Spleen (tissue), 11 donors: Measurements from ENCODE around the gene PKD1L1. TPM values are rescaled to one million over a fixed set of nuclear protein-coding genes. Genes with fewer than 3 reads are reported as not detected.

ENCODE experiments used
- DNase-seq: peaks from one replicate; pipeline ENCODE4 v3.0.0-alpha.2; 2020
- H3K27ac ChIP-seq, 8 donors: fragments of 200-600 bp; sonication (generic) in 7 of 8; 1 replicate in 4 of 8; 2 replicates in 4 of 8; pipeline versions ENCODE4 v1.5.0 to v1.8.0; 2016 to 2021; ENCODE audit warnings: inconsistent platforms in 4 of 8, mild to moderate bottlenecking in 4 of 8, moderate library complexity in 1 of 8
- H3K27me3 ChIP-seq, 7 donors: fragments of 200-600 bp; sonication (generic) in 6 of 7; replicated peaks in 1 of 7; 1 replicate in 4 of 7; 2 replicates in 3 of 7; pipeline versions ENCODE4 v1.5.0 to v1.8.0; 2016 to 2021; ENCODE audit warnings: inconsistent platforms in 3 of 7, mild to moderate bottlenecking in 1 of 7
- H3K36me3 ChIP-seq, 6 donors: fragments of 200-600 bp; sonication (generic) in 5 of 6; 1 replicate in 4 of 6; 2 replicates in 2 of 6; pipeline versions ENCODE4 v1.5.0 to v1.8.0; 2016 to 2021; ENCODE audit warnings: inconsistent platforms in 2 of 6
- H3K4me1 ChIP-seq, 6 donors: fragments of 200-600 bp; sonication (generic) in 5 of 6; 1 replicate in 3 of 6; 2 replicates in 3 of 6; pipeline versions ENCODE4 v1.5.0 to v1.8.0; 2016 to 2021; ENCODE audit warnings: inconsistent platforms in 3 of 6
- H3K4me3 ChIP-seq, 8 donors: fragments of 200-600 bp; sonication (generic) in 7 of 8; 1 replicate in 4 of 8; 2 replicates in 4 of 8; pipeline versions ENCODE4 v1.5.0 to v1.8.0; 2016 to 2021; ENCODE audit warnings: inconsistent platforms in 4 of 8, mild to moderate bottlenecking in 4 of 8, moderate library complexity in 2 of 8
- H3K9me3 ChIP-seq, 8 donors: fragments of 200-600 bp; sonication (generic) in 7 of 8; 1 replicate in 4 of 8; 2 replicates in 4 of 8; pipeline versions ENCODE4 v1.5.0 to v1.8.0; 2016 to 2021; ENCODE audit warnings: inconsistent platforms in 4 of 8
- POLR2A ChIP-seq, 3 donors: fragments of 450-650 bp; IDR thresholded peaks; one replicate each; pipeline ENCODE4 v1.5.1; 2017; ENCODE audit warnings: antibody characterized with exemption in 3 of 3, mild to moderate bottlenecking in 1 of 3
- POLR2AphosphoS5 ChIP-seq, 3 donors: sonication (generic); formaldehyde crosslinking; IDR thresholded peaks; one replicate each; pipeline ENCODE4 v1.5.1; 2017; ENCODE audit warnings: antibody characterized with exemption in 3 of 3
- WGBS, 5 donors: extraction: QIAGEN DNeasy Blood & Tissue Kit in 3 of 5; methylation state at CpG; one replicate each; pipeline versions ENCODE4 v1.1.5 to v1.1.7; 2013 to 2018; 5-methylcytosine and 5-hydroxymethylcytosine counted together
- intact Hi-C: fragments of 100-400 bp; cut with DNase I; formaldehyde crosslinking; loops from one replicate; pipeline ENCODE4 v1.15.0; 2023; ENCODE audit warnings: low total_unique reads
- polyA plus RNA-seq, 3 donors: library from polyadenylated mRNA; stranded (reverse); fragments of 200-250 nt; gene quantifications; one replicate each; pipeline ENCODE4 v1.2.1, GENCODE V29; 2013
- total RNA-seq, 7 donors: library from RNA; depleted of rRNA in 3 of 7; stranded (reverse); fragments of >200 nt in 3 of 7; fragmentation: NEBNext Ultra II Directional in 4 of 7; extraction: Animal tissue kit (Norgen Biotek cat#: 25700) in 4 of 7; gene quantifications; one replicate each; pipeline versions ENCODE4 v1.1.0 to v1.2.1, GENCODE V29; 2016 to 2021
- TF ChIP-seq, protein P1 (sequence below), 11 experiments: fragments of 200-600 bp in 7 of 11; fragments of 450-650 bp in 4 of 11; sonication (generic) in 4 of 11; IDR thresholded peaks in 8 of 11; conservative IDR thresholded peaks in 3 of 11; 1 replicate in 7 of 11; 2 replicates in 4 of 11; pipeline versions ENCODE4 v1.4.0 to v1.8.0; 2016 to 2021; ENCODE audit warnings: antibody characterized with exemption in 11 of 11, inconsistent platforms in 4 of 11, mild to moderate bottlenecking in 1 of 11
- donor health status: healthy with polysubstance abuse.
- donor health status: DM: no; HTN: no; CAD: no; lungs with moderate emphysema.
- donor health status: DM: no; HTN: no; CAD: no.
- donor health status: Bipolar disorder and iron deficiency.
- donor health status: healthy.
- donor health status: DM: no; HTN: no; CAD: no.
- donor health status: DM: yes; HTN: yes; CAD: no.

The PKD1L1 gene
- total and polyA plus RNA-seq, 10 donors: 0.28 to 1.3 (median 0.49) TPM

DNA sequence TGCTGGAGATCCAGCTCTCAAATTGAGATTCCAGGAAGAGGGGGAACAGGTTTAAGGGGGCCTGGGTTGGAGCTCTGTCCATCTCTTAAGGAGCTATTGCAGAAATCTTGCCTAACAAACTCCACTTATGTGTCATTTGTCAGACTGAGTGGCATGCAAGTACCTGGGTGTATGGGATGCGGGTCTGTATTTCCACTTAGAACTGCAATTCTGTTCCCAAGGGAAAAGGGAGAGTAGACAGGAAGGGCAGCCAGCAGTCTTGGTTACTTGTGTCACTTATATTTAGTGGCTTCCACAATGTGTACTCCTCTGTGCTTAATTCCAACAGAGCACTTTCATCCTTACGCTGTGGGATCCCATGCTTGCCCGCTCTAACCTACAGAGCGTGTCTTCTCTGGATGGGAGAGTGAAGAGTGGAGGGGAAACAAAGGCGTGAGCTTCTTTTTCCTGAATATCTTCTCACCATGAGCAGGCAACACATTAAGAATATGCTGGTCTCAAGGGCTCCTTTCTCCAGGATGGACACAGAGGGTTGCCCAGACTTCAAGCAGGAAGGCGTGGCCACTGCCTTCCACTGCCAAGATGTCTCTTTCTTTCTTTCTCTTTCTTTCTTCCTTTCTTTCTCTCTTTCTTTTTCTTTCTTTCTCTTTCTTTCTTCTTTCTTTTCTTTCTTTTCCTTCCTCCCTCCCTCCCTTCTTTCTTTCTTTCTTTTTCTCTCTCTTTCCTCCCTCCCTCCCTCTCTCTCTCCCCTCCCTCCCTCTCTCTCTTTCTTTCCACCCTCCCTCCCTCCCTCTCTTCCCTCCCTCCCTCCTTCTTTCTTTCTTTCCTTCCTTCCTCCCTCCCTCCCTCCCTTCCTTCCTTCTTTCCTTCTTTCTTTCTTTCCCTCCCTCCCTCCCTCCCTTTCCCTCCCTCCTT is 212.6 kb downstream of the PKD1L1 start:
- TF ChIP-seq, protein P1, sequence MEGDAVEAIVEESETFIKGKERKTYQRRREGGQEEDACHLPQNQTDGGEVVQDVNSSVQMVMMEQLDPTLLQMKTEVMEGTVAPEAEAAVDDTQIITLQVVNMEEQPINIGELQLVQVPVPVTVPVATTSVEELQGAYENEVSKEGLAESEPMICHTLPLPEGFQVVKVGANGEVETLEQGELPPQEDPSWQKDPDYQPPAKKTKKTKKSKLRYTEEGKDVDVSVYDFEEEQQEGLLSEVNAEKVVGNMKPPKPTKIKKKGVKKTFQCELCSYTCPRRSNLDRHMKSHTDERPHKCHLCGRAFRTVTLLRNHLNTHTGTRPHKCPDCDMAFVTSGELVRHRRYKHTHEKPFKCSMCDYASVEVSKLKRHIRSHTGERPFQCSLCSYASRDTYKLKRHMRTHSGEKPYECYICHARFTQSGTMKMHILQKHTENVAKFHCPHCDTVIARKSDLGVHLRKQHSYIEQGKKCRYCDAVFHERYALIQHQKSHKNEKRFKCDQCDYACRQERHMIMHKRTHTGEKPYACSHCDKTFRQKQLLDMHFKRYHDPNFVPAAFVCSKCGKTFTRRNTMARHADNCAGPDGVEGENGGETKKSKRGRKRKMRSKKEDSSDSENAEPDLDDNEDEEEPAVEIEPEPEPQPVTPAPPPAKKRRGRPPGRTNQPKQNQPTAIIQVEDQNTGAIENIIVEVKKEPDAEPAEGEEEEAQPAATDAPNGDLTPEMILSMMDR (IDR thresholded peaks at IDR 0.05 in 8 of 11, conservative IDR thresholded peaks at IDR 0.05 in 3 of 11): no peak
- TF ChIP-seq POLR2A (IDR thresholded peaks at IDR 0.05) (no peak), POLR2AphosphoS5 (IDR thresholded peaks at IDR 0.05) (no peak)
- DNase-seq: no peak
- Histone ChIP-seq H3K9me3 (no peaks in the 10 kb centered on the region), H3K4me1 (no peaks in the 10 kb centered on the region), H3K36me3 (no peaks in the 10 kb centered on the region), H3K4me3 (no peak overlapping the region), H3K27ac (no peak overlapping the region), H3K27me3 (no peaks in the 10 kb centered on the region)
- WGBS, 5 donors: 89 to 95% (median 94%) methylated on average over 6 of the region's 6 CpGs
- intact Hi-C loops: no loop called here

DNA sequence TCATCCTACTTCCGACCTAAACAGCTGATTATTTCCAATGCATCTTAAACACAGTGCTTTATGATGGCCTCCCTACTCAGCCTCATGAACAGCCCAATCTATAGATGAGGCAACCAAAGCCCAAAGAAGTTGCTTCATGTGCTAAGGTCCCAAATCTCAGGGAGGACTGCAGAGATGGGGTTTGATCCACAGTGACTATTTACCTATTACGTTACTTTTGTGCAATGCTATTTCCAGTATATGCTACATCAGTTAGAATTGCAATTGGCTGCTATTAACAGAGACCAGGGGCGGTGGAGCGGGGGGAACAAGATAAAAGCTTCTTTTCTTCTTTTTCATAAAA is 213.3 kb downstream of the PKD1L1 start:
- Histone ChIP-seq H3K27ac (no peak overlapping the region), H3K27me3 (no peaks in the 10 kb centered on the region), H3K9me3 (no peaks in the 10 kb centered on the region), H3K4me3 (no peak overlapping the region), H3K36me3 (no peaks in the 10 kb centered on the region), H3K4me1 (no peaks in the 10 kb centered on the region)
- TF ChIP-seq, protein P1 (IDR thresholded peaks at IDR 0.05 in 8 of 11, conservative IDR thresholded peaks at IDR 0.05 in 3 of 11): no peak
- TF ChIP-seq POLR2A (IDR thresholded peaks at IDR 0.05): no peak
- TF ChIP-seq POLR2AphosphoS5 (IDR thresholded peaks at IDR 0.05): no peak
- WGBS, 5 donors: 87 to 93% (median 89%) methylated on average over 4 of the region's 4 CpGs
- intact Hi-C loops: no loop called here
- no peak for DNase-seq

DNA sequence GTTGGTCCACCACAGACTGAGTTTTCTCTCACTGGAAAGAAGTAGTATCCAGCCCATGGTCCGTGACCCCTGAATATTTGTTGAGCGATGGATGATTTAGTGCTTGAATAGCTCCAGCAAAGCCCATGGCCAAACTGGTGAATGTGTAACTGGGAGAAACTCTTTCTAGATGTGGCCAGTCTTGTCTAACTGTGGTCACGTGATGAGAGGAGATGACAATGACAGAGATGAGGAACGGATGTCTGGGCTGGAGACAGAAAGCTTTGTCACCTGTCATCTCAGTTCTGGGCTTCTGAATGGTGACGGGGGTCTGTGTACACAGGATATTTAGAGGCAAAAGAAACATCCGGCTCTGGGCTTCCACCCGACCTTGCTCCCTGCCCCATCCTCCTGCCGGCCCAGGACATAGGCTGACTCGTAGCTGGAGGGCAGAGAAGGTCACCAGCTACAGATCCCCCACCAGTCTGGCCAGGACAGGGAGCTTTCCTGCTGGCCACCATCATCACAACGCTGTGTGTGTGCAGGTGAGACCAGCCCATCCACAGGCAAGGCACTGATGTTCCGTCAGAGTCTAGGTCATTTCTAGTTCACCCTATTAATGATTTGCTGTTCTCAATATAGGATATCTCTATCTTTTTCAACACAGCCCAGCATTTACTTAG is 213.8 kb downstream of the PKD1L1 start:
- H3K27ac ChIP-seq: no peak overlapping the region
- H3K36me3 ChIP-seq: no peaks in the 10 kb centered on the region
- 65 to 84% (median 79%) methylated on average over 10 to 11 of the region's 11 CpGs for WGBS, 5 donors
- intact Hi-C loops: no loop called here
- no peaks in the 10 kb centered on the region for H3K27me3 ChIP-seq
- TF ChIP-seq, protein P1 (IDR thresholded peaks at IDR 0.05 in 8 of 11, conservative IDR thresholded peaks at IDR 0.05 in 3 of 11): no peak
- TF ChIP-seq POLR2A (IDR thresholded peaks at IDR 0.05) (no peak), POLR2AphosphoS5 (IDR thresholded peaks at IDR 0.05) (no peak)
- H3K4me3 ChIP-seq: no peak overlapping the region
- H3K9me3 ChIP-seq: no peaks in the 10 kb centered on the region
- DNase-seq: no peak
- H3K4me1 ChIP-seq: no peaks in the 10 kb centered on the region

GRCh38 chr7:47730142-47730541 is 218.1 kb downstream of the PKD1L1 start:
- no peaks in the 10 kb centered on the region for H3K27me3 ChIP-seq
- WGBS, 5 donors: 81 to 87% (median 84%) methylated on average over 9 of the region's 9 CpGs
- TF ChIP-seq, protein P1 (IDR thresholded peaks at IDR 0.05 in 8 of 11, conservative IDR thresholded peaks at IDR 0.05 in 3 of 11): no peak
- TF ChIP-seq POLR2A (IDR thresholded peaks at IDR 0.05) (no peak), POLR2AphosphoS5 (IDR thresholded peaks at IDR 0.05) (no peak)
- no peaks in the 10 kb centered on the region for H3K36me3 ChIP-seq
- H3K4me3 ChIP-seq: no peak overlapping the region
- peaks cover 4 to 19% (median 13%) of the 10 kb centered on the region in 6 donors for H3K4me1 ChIP-seq
- no peak overlapping the region for H3K27ac ChIP-seq
- intact Hi-C loops: no loop called here
- H3K9me3 ChIP-seq: no peaks in the 10 kb centered on the region
- DNase-seq: no peak
